Activated CD8-positive, alpha-beta memory T cell treated with anti-CD3 and anti-CD28 coated beads, Interleukin-2, amount 50 U/mL, for 4 hours (primary cell): Measurements from ENCODE around the gene WDR38.
A peak's percentile ranks its signal among the peaks of the same experiment; 100 is the strongest.

ENCODE experiments used
- DNase-seq: peaks from one replicate; pipeline ENCODE4 v3.0.0-alpha.2; 2020

WDR38 gene, protein sequence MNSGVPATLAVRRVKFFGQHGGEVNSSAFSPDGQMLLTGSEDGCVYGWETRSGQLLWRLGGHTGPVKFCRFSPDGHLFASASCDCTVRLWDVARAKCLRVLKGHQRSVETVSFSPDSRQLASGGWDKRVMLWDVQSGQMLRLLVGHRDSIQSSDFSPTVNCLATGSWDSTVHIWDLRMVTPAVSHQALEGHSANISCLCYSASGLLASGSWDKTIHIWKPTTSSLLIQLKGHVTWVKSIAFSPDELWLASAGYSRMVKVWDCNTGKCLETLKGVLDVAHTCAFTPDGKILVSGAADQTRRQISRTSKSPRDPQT

DNA sequence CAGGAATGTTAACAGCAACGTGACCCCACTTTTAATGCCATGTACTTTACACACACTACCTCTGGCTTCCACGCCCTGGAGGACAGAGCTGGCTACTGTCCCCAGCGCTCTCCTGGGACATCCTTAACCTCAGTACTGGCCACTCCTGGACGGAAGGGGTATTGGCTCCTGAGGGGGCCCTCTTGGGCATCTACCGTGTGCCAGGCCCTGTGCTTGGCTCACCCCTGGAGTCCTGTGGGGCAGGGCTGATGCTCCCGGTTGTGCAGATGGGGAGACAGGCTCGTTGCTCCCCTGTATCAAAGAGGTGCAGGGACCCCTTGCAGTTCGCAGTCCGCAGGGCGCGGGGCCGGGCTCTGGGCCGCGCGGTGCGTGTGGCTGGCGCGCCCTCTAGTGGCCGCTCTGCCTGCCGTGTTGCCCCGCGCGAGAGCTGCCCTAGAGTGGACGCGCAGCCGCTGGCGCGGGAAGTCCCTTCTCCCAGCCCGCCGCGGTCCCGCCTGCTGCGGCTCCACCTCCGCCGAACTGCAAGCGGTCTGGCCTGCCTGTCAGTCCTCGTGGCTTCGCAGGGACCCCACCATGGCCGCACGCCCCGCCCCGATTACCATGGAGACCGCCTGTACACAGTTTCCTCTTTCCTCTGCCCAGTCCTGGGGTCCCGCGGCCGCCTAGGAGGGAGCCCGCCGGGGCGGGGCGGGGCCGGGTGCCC is at the start of gene WDR38:
Gene WDR38, plus strand, starts transcription at position 632 of the 703 bp plus-strand sequence. CDS start 72 bp downstream, outside the sequence.
- DNase-seq, result peak; percentile 77

GRCh38 chr9:124803911-124804310 is 49.3 kb upstream of the WDR38 start:
- no peak for DNase-seq

GRCh38 chr9:124805186-124805585 is 48.1 kb upstream of the WDR38 start:
- no peak for DNase-seq

GRCh38 chr9:124808246-124808956 is 44.9 kb upstream of the WDR38 start:
- DNase-seq, result no peak

DNA sequence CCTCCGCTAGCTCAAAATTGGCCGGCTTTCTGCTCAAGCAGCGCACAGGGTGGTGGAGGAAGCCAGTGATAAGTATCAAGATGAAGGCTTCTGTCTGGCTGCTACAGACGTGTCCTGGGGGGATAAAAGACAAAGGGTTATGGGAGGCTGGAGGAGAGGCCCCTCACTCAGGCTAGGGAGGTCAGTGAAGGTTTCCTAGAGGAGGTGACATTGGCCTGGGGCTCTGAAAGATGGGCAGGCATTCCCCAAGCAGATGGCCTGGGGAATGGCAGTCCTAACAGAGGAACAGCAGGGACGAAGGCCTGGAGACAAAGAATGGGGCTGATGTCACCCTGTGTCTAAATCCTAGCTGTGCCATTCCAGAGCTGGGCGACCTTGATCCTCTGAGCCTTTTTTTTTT is 44.0 kb upstream of the WDR38 start:
- DNase-seq, result no peak

- DNase-seq, result no peak
Observed at GRCh38 chr9:124809741-124810500, 43.3 kb upstream of the WDR38 start.

DNA sequence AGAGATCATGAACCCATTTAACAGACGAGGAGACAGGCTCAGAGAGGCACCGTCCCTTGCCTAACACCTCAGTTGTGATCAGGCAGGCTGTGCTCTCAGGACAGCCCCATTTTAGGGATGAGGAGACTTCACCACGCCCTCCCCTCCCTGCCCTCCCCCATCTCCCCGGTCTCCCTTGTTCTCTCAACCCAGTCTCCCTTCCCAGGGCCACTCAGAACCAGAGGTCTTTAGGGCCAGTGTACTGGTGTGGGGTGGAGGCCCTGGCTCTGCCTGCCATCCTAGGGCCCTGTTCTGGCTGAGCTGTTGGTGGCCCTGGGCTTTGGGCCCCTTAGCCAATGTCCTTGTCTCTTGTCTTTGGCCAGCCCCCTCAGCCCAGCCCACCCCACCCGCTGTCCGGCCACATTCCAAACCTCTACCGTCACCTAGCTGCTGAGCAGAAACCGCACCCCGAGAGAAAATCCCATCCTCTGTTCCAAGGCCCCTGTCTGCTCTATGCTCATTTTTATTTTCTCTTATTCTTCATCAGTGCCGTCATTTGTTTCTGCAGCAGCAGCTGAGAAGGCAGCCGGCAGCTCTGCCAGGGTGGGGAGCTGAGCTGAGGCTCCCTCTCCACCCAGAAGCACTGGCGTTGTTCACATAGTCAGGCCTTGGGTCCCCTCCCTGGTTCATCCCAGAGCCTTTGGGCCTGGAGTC is 42.5 kb upstream of the WDR38 start:
- no peak for DNase-seq

DNA sequence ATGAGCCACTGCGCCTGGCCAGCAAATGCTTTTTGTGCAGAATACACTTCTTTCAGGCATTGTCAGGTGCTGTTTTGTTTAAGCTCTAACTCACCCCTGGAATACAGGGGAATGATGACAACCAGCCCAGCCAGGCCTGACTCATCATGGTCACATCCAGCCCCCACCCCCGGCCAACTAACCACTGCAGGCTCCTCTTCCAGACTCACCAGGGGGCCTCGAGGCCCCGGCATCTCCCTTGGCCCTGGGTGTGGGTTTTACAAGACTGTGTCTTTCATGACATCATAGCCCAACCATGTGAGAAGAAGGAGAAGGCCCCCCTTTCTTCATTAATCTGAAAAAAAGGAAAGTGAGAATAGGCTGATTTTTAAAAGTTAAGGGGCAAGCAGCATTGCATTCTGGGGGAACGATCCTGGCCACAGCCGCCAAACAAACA is 40.8 kb upstream of the WDR38 start:
- no peak for DNase-seq

DNA sequence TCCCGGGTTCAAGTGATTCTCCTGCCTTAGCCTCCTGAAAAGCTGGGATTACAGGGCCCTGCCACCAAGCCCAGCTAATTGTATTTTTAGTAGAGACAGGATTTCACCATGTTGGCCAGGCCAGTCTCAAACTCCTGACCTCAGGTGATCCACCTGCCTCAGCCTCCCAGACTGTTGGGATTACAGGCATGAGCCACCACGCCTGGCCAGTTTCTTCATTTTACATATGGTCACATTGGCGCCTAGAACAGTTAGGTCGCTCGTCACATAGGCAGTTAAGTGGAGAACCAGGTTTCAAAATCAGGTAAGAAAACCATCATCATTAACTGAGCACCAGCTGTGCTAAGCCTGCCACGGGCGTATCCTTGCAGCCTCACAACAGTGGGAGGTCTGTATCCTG is 40.2 kb upstream of the WDR38 start:
- no peak for DNase-seq

DNA sequence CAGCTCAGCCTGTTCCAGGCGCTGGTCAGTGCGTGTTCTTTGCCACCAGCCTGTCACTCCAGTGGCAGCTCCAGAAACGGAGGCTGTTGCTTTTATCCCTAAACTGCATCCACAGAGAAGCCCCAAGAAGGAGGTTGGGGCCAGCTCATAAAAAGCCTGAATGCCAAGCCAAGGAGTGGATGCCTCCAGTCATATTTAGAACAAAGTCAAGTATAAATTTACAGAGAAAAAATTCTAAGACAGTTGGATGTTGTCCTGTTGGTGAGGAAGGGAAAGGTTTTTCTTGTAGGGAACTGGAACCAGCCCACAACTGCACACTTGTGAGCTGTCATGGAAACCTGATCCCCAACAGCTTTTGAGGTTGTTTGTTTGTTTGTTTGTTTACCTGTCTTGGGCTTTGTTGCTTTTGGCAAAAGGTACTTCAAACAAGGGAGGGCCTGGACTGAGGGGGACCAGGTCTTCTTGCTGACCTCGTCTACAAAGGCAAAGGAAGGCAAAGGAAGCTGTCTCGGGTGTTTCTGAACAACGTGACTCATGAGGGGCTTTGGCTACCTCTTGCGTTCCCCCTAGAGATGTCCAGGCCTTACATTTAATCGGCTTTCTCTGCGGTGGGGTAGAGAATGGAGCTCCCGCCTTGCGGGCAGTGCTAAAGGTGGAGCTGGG is 39.6 kb upstream of the WDR38 start:
- no peak for DNase-seq

GRCh38 chr9:124814164-124814535 is 39.1 kb upstream of the WDR38 start:
- DNase-seq, result no peak

DNA sequence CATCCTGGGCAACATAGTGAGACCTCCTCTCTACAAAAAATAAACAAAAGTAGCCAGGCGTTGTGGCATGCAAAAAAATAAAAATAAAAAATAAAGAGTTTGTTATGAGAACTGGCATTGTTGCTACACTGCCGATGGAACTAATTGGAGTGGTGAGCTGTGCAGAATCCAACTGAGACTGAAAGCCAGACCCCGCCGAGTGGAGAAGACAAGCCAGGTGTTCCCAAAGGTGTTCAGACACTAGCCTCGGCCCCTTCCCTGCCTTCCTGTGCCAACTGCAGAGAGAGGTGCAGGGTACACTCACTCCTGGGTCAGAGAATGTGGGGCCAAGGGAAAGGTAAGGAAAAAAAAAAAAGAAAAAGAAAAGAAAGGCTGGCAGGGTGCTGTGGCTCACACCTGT is 37.7 kb upstream of the WDR38 start:
- no peak for DNase-seq

- DNase-seq, result no peak
Observed at GRCh38 chr9:124818431-124819281, 34.6 kb upstream of the WDR38 start.

GRCh38 chr9:124820698-124821623 is 32.3 kb upstream of the WDR38 start:
- DNase-seq, result no peak

- DNase-seq, result no peak
Observed at GRCh38 chr9:124828489-124829333, 24.5 kb upstream of the WDR38 start.

DNA sequence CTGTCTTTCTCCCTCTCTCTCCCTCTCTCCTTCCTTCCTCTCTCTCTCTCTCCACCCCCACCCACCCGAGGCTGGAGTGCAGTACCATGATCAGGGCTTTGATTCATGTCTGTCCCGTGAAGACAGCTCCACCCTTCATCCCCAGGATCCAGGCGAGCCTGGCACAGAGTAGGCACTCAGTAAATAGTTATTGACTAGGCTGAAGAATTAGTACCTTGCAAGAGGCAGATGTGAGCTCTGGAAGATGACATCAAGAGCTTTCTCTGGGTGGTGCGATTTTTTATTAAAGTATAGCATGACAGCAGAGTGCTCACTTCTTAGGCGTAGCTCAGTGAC is 24.0 kb upstream of the WDR38 start:
- DNase-seq, result no peak

DNA sequence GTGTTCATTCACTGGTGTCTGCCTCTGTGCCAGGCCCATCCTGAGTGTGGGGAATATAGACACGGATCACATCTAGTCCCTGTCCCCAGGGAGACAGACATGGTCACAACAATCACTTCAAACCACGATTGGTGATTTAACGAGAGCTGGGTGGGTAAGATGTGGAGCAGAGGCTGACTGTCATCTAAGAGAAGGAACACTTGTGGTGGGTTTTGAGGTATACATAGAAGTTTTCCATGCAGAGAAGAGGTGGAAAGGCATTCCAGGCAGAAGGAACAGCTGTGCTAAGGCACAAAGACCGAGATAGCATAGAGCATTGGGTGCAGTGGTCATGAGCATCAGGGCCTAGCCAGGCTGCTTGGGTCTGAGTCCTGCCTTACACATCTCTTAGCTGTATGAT is 22.7 kb upstream of the WDR38 start:
- no peak for DNase-seq

DNA sequence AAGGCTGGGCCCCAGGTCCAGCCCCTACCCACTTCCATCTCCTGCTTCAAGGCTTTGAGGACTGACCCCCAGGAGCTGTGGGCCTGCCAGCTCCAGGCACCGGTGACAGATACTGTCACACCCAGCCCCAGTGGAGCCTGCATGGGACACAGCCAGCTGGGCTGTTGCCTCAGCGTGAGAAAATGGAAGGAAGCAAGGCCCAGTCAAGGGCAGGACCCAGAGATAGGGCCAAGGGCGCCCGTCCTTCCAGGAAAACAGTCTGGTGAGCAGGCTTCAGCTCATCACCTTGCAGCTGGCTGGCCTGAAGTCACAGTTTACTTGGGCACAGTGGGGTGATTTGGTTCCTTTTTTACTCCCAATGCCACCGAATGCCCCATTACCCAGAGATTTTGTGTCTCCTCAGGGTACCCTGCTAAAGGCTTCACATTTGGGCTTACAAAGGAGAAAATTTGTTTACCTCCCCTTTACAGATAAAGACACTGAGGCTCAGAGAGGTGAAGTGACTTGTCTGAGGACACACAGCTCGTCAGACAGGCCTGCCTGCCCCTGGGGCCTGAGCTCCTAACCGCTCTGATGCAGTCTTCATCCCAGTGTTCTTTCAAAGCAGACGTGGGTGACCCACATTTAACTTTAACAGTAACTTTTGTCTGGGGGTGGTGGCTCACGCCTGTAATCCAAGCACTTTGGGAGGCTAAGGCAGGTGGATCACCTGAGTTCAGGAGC is 21.5 kb upstream of the WDR38 start:
- no peak for DNase-seq
